ENCODE measurements around the gene PKD2.
"Not testable (repeated sequence)": the region's sequence is repeated elsewhere in the genome, so short reads cannot be mapped to it uniquely, and the experiment has no call there.

PKD2 gene

GRCh38 chr4:88025868-88026661 is 18.6 kb downstream of the PKD2 start:
- not testable (repeated sequence) for DNase-seq (ENCODE audit: low spot score)

GRCh38 chr4:88027611-88028608 is 20.5 kb downstream of the PKD2 start:
- peak; percentile 15 for DNase-seq (ENCODE audit: low spot score)

- no peak for DNase-seq (ENCODE audit: low spot score)
Measured at GRCh38 chr4:88028946-88029345, 21.5 kb downstream of the PKD2 start.

GRCh38 chr4:88029556-88029955 is 22.1 kb downstream of the PKD2 start:
- no peak for DNase-seq (ENCODE audit: low spot score)

- DNase-seq (ENCODE audit: low spot score), result no peak
Measured at GRCh38 chr4:88030565-88031310, 23.3 kb downstream of the PKD2 start.

GRCh38 chr4:88033309-88033708 is 25.9 kb downstream of the PKD2 start:
- DNase-seq (ENCODE audit: low spot score), result peak; percentile 52

GRCh38 chr4:88035292-88035691 is 27.9 kb downstream of the PKD2 start:
- DNase-seq (ENCODE audit: low spot score), result no peak

GRCh38 chr4:88037447-88037846 is 30.0 kb downstream of the PKD2 start:
- DNase-seq (ENCODE audit: low spot score), result no peak

- DNase-seq (ENCODE audit: low spot score), result no peak
Measured at GRCh38 chr4:88037936-88038335, 30.5 kb downstream of the PKD2 start.

GRCh38 chr4:88040707-88041106 is 33.3 kb downstream of the PKD2 start:
- no peak for DNase-seq (ENCODE audit: low spot score)

GRCh38 chr4:88041626-88042025 is 34.2 kb downstream of the PKD2 start:
- DNase-seq (ENCODE audit: low spot score), result no peak

GRCh38 chr4:88043001-88043400 is 35.6 kb downstream of the PKD2 start:
- no peak for DNase-seq (ENCODE audit: low spot score)

- no peak for DNase-seq (ENCODE audit: low spot score)
Measured at GRCh38 chr4:88043586-88044340, 36.3 kb downstream of the PKD2 start.

- no peak for DNase-seq (ENCODE audit: low spot score)
Measured at GRCh38 chr4:88045021-88045420, 37.6 kb downstream of the PKD2 start.

GRCh38 chr4:88054229-88054628 is 46.8 kb downstream of the PKD2 start:
- no peak for DNase-seq (ENCODE audit: low spot score)

- DNase-seq (ENCODE audit: low spot score), result peak; percentile 4
Measured at GRCh38 chr4:88054901-88055300, 47.5 kb downstream of the PKD2 start.

GRCh38 chr4:88058295-88058694 is 50.9 kb downstream of the PKD2 start:
- DNase-seq (ENCODE audit: low spot score), result no peak

- no peak for DNase-seq (ENCODE audit: low spot score)
Measured at GRCh38 chr4:88059766-88060165, 52.3 kb downstream of the PKD2 start.

GRCh38 chr4:88060431-88060830 is 53.0 kb downstream of the PKD2 start:
- no peak for DNase-seq (ENCODE audit: low spot score)

GRCh38 chr4:88062311-88062710 is 54.9 kb downstream of the PKD2 start:
- DNase-seq (ENCODE audit: low spot score), result no peak

- no peak for DNase-seq (ENCODE audit: low spot score)
Measured at GRCh38 chr4:88062843-88063242, 55.4 kb downstream of the PKD2 start.

Data from SK-N-DZ (cell line).